ENCODE measurements around the gene PRICKLE4. TPM values are rescaled to one million over a fixed set of nuclear protein-coding genes. Genes with fewer than 3 reads are reported as not detected.

PRICKLE4 gene
- total and polyA plus RNA-seq, 2 experiments from 2014 or later, result 0.48 to 0.66 TPM

- TF ChIP-seq CREB1 (CRISPR knock-in tag; IDR thresholded peaks at IDR 0.05; ENCODE audit: low read depth), result no peak
- TF ChIP-seq ZNF331 (CRISPR knock-in tag; IDR thresholded peaks at IDR 0.05; ENCODE audit: low read depth), result no peak
- no peak for TF ChIP-seq ZNF462 (CRISPR knock-in tag; IDR thresholded peaks at IDR 0.05)
- no peak for TF ChIP-seq ZNF114 (CRISPR knock-in tag; IDR thresholded peaks at IDR 0.05)
- no peak for TF ChIP-seq EZH2 (IDR thresholded peaks at IDR 0.05; ENCODE audit: low read depth, unreplicated experiment)
- TF ChIP-seq NANOG (IDR thresholded peaks at IDR 0.05; ENCODE audit: borderline replicate concordance), result no peak
- no peak for TF ChIP-seq STAT1 (IDR thresholded peaks at IDR 0.05; ENCODE audit: unreplicated experiment)
- no peak for TF ChIP-seq REST (IDR thresholded peaks at IDR 0.05; ENCODE audit: unreplicated experiment)
- TF ChIP-seq POLR2AphosphoS5 (IDR thresholded peaks at IDR 0.05; ENCODE audit: low read depth), result no peak
- H3F3A ChIP-seq (replicated peaks; ENCODE audit: low read depth), result no peaks in the 10 kb centered on the region
- no peak overlapping the region; the same call in 2 of the 3 replicates for H3K4me3 Mint-ChIP-seq
Observed at GRCh38 chr6:41757931-41758640, 22.5 kb upstream of the PRICKLE4 start.

More at GRCh38 chr6:41757931-41758640, 22.5 kb upstream of the PRICKLE4 start:
- no peak overlapping the region for H3K27ac Mint-ChIP-seq
- H3K27me3 Mint-ChIP-seq (ENCODE audit: insufficient read depth, low read depth, poor library complexity), result peaks cover 12% of the 10 kb centered on the region
- Histone ChIP-seq H3K4me3 (no peak overlapping the region), H3K4me2 (no peak overlapping the region), H3K36me3 (ENCODE audit: insufficient read depth) (no peaks in the 10 kb centered on the region), H3K27me3 (ENCODE audit: insufficient read depth) (no peaks in the 10 kb centered on the region), H3K79me2 (replicated peaks; ENCODE audit: insufficient read depth) (no peaks in the 10 kb centered on the region), H2AFZ (no peak overlapping the region), H3K4me1 (ENCODE audit: insufficient read depth) (no peaks in the 10 kb centered on the region), H3K9me2 (ENCODE audit: insufficient read depth) (no peaks in the 10 kb centered on the region), H3K27ac (ENCODE audit: low read depth) (no peak overlapping the region), H4K20me1 (replicated peaks; ENCODE audit: insufficient read depth) (no peaks in the 10 kb centered on the region)
- no peak for DNase-seq (ENCODE audit: low spot score)
- H3K9me3 Mint-ChIP-seq, result no peaks in the 10 kb centered on the region
- ATAC-seq, result no peak
- no peaks in the 10 kb centered on the region for H3K36me3 Mint-ChIP-seq (ENCODE audit: low read depth)
- peaks cover 7% of the 10 kb centered on the region for H3K4me1 Mint-ChIP-seq

Data from GM23338 (cell line).